Fibroblast of lung (primary cell): ENCODE results near the gene GRIK2. TPM values are rescaled to one million over a fixed set of nuclear protein-coding genes. Genes with fewer than 3 reads are reported as not detected.

Source experiments
- DNase-seq, 2 donors: peaks; one replicate each; pipeline versions ENCODE4 v3.0.0 to v3.0.0-alpha.2; 2010; ENCODE audit warnings: low read depth in 2 of 2
- H2AFZ ChIP-seq: 2 replicates; pipeline ENCODE4 v1.5.1; 2012; ENCODE audit warnings: low read length, control low read depth, inconsistent platforms
- H3K27ac ChIP-seq: 2 replicates; pipeline ENCODE4 v1.5.1; 2011; ENCODE audit warnings: low read length, control low read depth; ENCODE audit not compliant: insufficient read depth
- H3K27me3 ChIP-seq: 2 replicates; pipeline ENCODE4 v1.5.1; 2011; ENCODE audit warnings: mild to moderate bottlenecking, low read length; ENCODE audit not compliant: control insufficient read depth, insufficient read depth
- H3K36me3 ChIP-seq: 2 replicates; pipeline ENCODE4 v1.5.1; 2011; ENCODE audit warnings: low read length; ENCODE audit not compliant: control insufficient read depth, insufficient read depth
- H3K4me1 ChIP-seq: 2 replicates; pipeline ENCODE4 v1.5.1; 2011; ENCODE audit warnings: low read length; ENCODE audit not compliant: control insufficient read depth, insufficient read depth; ENCODE audit errors: extremely low read depth
- H3K4me2 ChIP-seq: 2 replicates; pipeline ENCODE4 v1.5.1; 2011; ENCODE audit warnings: low read length, control low read depth; ENCODE audit not compliant: insufficient read depth; ENCODE audit errors: extremely low read depth
- H3K4me3 ChIP-seq, 4 experiments: fragments of 200-600 bp in 1 of 4; sonication (generic) in 1 of 4; replicated peaks in 1 of 4; 2 replicates each; pipeline ENCODE4 v1.5.1; 2011 to 2016; ENCODE audit warnings: low read length in 4 of 4, low read depth in 3 of 4, mild to moderate bottlenecking in 3 of 4, control low read depth in 2 of 4, inconsistent platforms in 1 of 4, mixed read lengths in 1 of 4; ENCODE audit not compliant: insufficient read depth in 1 of 4; ENCODE audit errors: control extremely low read depth in 1 of 4
- H3K79me2 ChIP-seq: 2 replicates; pipeline ENCODE4 v1.5.1; 2012; ENCODE audit warnings: mild to moderate bottlenecking, low read length, inconsistent platforms; ENCODE audit not compliant: control insufficient read depth, insufficient read depth
- H3K9ac ChIP-seq: 2 replicates; pipeline ENCODE4 v1.5.1; 2011; ENCODE audit warnings: mild to moderate bottlenecking, low read length, control low read depth; ENCODE audit not compliant: insufficient read depth
- H3K9me3 ChIP-seq: 2 replicates; pipeline ENCODE4 v1.5.1; 2012; ENCODE audit warnings: low read depth, low read length; ENCODE audit not compliant: control insufficient read depth, insufficient read depth
- H4K20me1 ChIP-seq: 2 replicates; pipeline ENCODE4 v1.5.1; 2011; ENCODE audit warnings: low read length; ENCODE audit not compliant: control insufficient read depth, insufficient read depth; ENCODE audit errors: extremely low read depth
- EZH2 ChIP-seq: IDR thresholded peaks from 2 replicates; pipeline ENCODE4 v1.5.1; 2012; ENCODE audit warnings: low read length, control low read depth, mild to moderate bottlenecking; ENCODE audit errors: missing control alignments
- polyA plus RNA-seq, 2 donors: library from polyadenylated mRNA; depleted of rRNA in 1 of 2; stranded (reverse) in 1 of 2; unstranded in 1 of 2; fragments of >200 nt; gene quantifications; 2 replicates each; pipeline ENCODE4 v1.2.1, GENCODE V29; 2011 to 2012; ENCODE audit warnings: missing spikeins in 1 of 2
- total RNA-seq: library from RNA; depleted of rRNA; stranded (reverse); fragments of >200 nt; gene quantifications from 2 replicates; pipeline ENCODE4 v1.2.1, GENCODE V29; 2014
- TF ChIP-seq, protein P1 (sequence below), 2 donors: IDR thresholded peaks in 1 of 2; conservative IDR thresholded peaks in 1 of 2; 1 replicate in 1 of 2; 2 replicates in 1 of 2; pipeline ENCODE4 v1.5.1; 2011 to 2012; ENCODE audit warnings: low read length in 2 of 2, control low read depth in 1 of 2, inconsistent platforms in 1 of 2, low read depth in 1 of 2, mild to moderate bottlenecking in 1 of 2

Gene GRIK2
- total and polyA plus RNA-seq, 2 donors (not counting 1 experiment from before 2014, with no cell fraction given), result 0.33 to 0.40 TPM

DNA sequence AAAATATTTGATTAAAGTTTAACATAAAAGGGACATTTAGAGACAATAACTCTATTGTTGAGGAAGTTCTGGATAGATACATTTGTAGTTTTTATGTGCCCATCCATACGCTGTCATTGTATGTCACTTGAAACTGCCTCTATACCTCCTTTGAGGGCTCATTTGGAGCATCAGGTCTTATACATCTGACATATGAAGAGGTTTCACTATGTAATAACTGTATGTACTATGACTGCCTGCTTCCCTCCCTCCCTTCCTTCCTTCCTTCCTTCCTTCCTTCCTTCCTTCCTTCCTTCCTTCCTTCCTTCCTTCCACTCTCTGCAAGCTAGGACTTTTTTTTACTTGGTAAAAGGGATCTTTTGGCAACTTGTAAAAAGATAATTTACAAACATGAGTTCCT lies 657.5 kb downstream of the GRIK2 start:
- Histone ChIP-seq H3K79me2 (no peaks in the 10 kb centered on the region), H3K4me3 (no peak overlapping the region), H4K20me1 (no peaks in the 10 kb centered on the region), H3K27ac (no peak overlapping the region), H3K4me1 (no peaks in the 10 kb centered on the region), H3K27me3 (no peaks in the 10 kb centered on the region), H3K36me3 (no peaks in the 10 kb centered on the region), H3K9me3 (no peaks in the 10 kb centered on the region), H2AFZ (no peak overlapping the region), H3K9ac (no peak overlapping the region), H3K4me2 (no peak overlapping the region)
- TF ChIP-seq, protein P1, sequence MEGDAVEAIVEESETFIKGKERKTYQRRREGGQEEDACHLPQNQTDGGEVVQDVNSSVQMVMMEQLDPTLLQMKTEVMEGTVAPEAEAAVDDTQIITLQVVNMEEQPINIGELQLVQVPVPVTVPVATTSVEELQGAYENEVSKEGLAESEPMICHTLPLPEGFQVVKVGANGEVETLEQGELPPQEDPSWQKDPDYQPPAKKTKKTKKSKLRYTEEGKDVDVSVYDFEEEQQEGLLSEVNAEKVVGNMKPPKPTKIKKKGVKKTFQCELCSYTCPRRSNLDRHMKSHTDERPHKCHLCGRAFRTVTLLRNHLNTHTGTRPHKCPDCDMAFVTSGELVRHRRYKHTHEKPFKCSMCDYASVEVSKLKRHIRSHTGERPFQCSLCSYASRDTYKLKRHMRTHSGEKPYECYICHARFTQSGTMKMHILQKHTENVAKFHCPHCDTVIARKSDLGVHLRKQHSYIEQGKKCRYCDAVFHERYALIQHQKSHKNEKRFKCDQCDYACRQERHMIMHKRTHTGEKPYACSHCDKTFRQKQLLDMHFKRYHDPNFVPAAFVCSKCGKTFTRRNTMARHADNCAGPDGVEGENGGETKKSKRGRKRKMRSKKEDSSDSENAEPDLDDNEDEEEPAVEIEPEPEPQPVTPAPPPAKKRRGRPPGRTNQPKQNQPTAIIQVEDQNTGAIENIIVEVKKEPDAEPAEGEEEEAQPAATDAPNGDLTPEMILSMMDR (conservative IDR thresholded peaks at IDR 0.05 in 1 of 2, IDR thresholded peaks at IDR 0.05 in 1 of 2; ENCODE audit: low read depth in 1 of 2, low read length in 2 of 2), result no peak
- no peak for DNase-seq

DNA sequence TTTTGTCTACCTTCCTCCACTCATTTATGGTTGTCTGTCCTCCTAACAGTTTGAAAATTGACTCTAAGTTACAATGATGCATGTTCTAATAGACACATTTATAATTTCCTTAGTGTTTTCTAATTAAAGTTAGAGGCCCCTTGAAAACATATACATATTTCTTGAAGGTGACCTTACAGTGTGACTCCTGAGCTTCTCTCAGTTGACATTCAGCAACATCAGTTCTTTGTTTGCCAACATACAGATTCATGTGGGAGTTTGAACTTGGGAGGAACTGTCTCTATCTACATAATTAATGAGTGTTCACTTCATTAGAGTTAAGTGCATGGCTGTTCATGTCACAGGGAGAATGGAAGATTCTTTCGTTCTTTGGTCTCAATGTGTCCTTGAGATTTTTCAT lies 658.2 kb downstream of the GRIK2 start:
- no peaks in the 10 kb centered on the region for H3K79me2 ChIP-seq
- H3K4me2 ChIP-seq, result no peak overlapping the region
- no peaks in the 10 kb centered on the region for H3K9me3 ChIP-seq
- no peak overlapping the region for H2AFZ ChIP-seq
- DNase-seq, result no peak
- no peak for TF ChIP-seq EZH2
- TF ChIP-seq, protein P1 (conservative IDR thresholded peaks at IDR 0.05 in 1 of 2, IDR thresholded peaks at IDR 0.05 in 1 of 2; ENCODE audit: low read depth in 1 of 2, low read length in 2 of 2), result no peak
- no peak overlapping the region for H3K4me3 ChIP-seq
- H3K27me3 ChIP-seq, result no peaks in the 10 kb centered on the region
- H3K4me1 ChIP-seq, result no peaks in the 10 kb centered on the region
- H3K36me3 ChIP-seq, result no peaks in the 10 kb centered on the region
- H3K27ac ChIP-seq, result no peak overlapping the region
- no peak overlapping the region for H3K9ac ChIP-seq
- H4K20me1 ChIP-seq, result no peaks in the 10 kb centered on the region

DNA sequence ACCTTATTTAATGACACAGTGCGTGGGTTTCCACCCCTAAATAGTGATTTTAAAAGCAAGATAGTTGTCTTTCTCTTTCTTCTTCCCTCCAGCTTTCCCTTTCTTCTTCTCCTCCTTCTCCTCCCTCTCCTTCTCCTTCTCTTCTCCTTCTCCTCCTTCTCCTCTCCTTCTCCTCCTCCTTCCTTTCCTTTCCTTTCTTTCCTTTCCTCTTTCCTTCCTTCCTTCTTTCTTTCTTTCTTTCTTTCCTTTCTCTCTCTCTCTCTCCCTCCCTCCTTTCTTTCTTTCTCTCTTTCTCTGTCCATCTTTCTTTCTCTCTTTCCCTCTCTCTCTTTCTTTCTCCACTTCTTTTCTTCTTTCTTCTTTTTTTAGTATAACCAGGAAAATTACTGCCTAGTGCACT lies 670.6 kb downstream of the GRIK2 start:
- no peak for TF ChIP-seq EZH2
- TF ChIP-seq, protein P1 (conservative IDR thresholded peaks at IDR 0.05 in 1 of 2, IDR thresholded peaks at IDR 0.05 in 1 of 2; ENCODE audit: low read depth in 1 of 2, low read length in 2 of 2), result no peak
- Histone ChIP-seq H3K9me3 (no peaks in the 10 kb centered on the region), H3K4me2 (no peak overlapping the region), H3K4me3 (no peak overlapping the region), H3K27ac (no peak overlapping the region), H3K4me1 (no peaks in the 10 kb centered on the region), H3K27me3 (no peaks in the 10 kb centered on the region), H3K9ac (no peak overlapping the region), H4K20me1 (no peaks in the 10 kb centered on the region), H3K79me2 (no peaks in the 10 kb centered on the region), H3K36me3 (no peaks in the 10 kb centered on the region), H2AFZ (no peak overlapping the region)
- no peak for DNase-seq
